HEK293T (cell line): ENCODE data around the gene CLDN9.

Source experiments
- CTCF ChIA-PET: fragments of 350-600 bp; formaldehyde crosslinking; extraction: SDS; loops from one replicate; lab custom pipeline; 2021; ENCODE audit warnings: antibody characterized with exemption, inconsistent platforms; lab: Yijun Ruan, JAX
- POLR2A ChIA-PET: fragments of 350-600 bp; formaldehyde crosslinking; extraction: SDS; loops from one replicate; lab custom pipeline; 2020; ENCODE audit warnings: antibody characterized with exemption, inconsistent platforms; lab: Yijun Ruan, JAX
- DNase-seq: peaks from one replicate; pipeline ENCODE4 v3.0.0; 2012; ENCODE audit warnings: mixed read lengths; ENCODE audit errors: extremely low spot score
- ARNT ChIP-seq: fragments of 450-650 bp; IDR thresholded peaks from 2 replicates; pipeline ENCODE4 v1.6.1; 2017; ENCODE audit warnings: mild to moderate bottlenecking
- BHLHE40 ChIP-seq: fragments of 450-650 bp; IDR thresholded peaks from 2 replicates; pipeline ENCODE4 v1.6.1; 2016; ENCODE audit warnings: mild to moderate bottlenecking, moderate library complexity, borderline replicate concordance
- CTBP1 ChIP-seq: fragments of 450-650 bp; IDR thresholded peaks from 2 replicates; pipeline ENCODE4 v1.6.1; 2016; ENCODE audit warnings: borderline replicate concordance
- ELF4 ChIP-seq: fragments of 450-650 bp; IDR thresholded peaks from 2 replicates; pipeline ENCODE4 v1.6.1; 2017; ENCODE audit warnings: antibody characterized with exemption
- FOXA1 ChIP-seq: fragments of 450-650 bp; IDR thresholded peaks from 2 replicates; pipeline ENCODE4 v1.6.1; 2016; ENCODE audit warnings: mild to moderate bottlenecking
- FOXK2 ChIP-seq: fragments of 450-650 bp; IDR thresholded peaks from 2 replicates; pipeline ENCODE4 v1.6.1; 2016; ENCODE audit warnings: mild to moderate bottlenecking
- FOXM1 ChIP-seq: fragments of 450-650 bp; IDR thresholded peaks from 2 replicates; pipeline ENCODE4 v1.6.1; 2017; ENCODE audit warnings: mild to moderate bottlenecking, borderline replicate concordance
- L3MBTL2 ChIP-seq: fragments of 450-650 bp; conservative IDR thresholded peaks from 2 replicates; pipeline ENCODE4 v1.6.1; 2016; ENCODE audit warnings: mild to moderate bottlenecking
- LEF1 ChIP-seq: fragments of 450-650 bp; IDR thresholded peaks from 2 replicates; pipeline ENCODE4 v1.6.1; 2017; ENCODE audit warnings: mild to moderate bottlenecking, borderline replicate concordance
- NFRKB ChIP-seq: fragments of 450-650 bp; IDR thresholded peaks from 2 replicates; pipeline ENCODE4 v1.6.1; 2016; ENCODE audit warnings: mild to moderate bottlenecking, moderate library complexity
- SP1 ChIP-seq: fragments of 450-650 bp; IDR thresholded peaks from 2 replicates; pipeline ENCODE4 v1.6.1; 2017
- SUZ12 ChIP-seq: fragments of 450-650 bp; IDR thresholded peaks from 2 replicates; pipeline ENCODE4 v1.6.1; 2016; ENCODE audit warnings: mild to moderate bottlenecking
- TARDBP ChIP-seq: fragments of 450-650 bp; IDR thresholded peaks from 2 replicates; pipeline ENCODE4 v1.6.1; 2016
- ZNF384 ChIP-seq: fragments of 450-650 bp; IDR thresholded peaks from 2 replicates; pipeline ENCODE4 v1.6.1; 2016
- TF ChIP-seq, protein P1 (sequence below): fragments of 450-650 bp; IDR thresholded peaks from 2 replicates; pipeline ENCODE4 v1.6.1; 2016

CLDN9 gene

DNA sequence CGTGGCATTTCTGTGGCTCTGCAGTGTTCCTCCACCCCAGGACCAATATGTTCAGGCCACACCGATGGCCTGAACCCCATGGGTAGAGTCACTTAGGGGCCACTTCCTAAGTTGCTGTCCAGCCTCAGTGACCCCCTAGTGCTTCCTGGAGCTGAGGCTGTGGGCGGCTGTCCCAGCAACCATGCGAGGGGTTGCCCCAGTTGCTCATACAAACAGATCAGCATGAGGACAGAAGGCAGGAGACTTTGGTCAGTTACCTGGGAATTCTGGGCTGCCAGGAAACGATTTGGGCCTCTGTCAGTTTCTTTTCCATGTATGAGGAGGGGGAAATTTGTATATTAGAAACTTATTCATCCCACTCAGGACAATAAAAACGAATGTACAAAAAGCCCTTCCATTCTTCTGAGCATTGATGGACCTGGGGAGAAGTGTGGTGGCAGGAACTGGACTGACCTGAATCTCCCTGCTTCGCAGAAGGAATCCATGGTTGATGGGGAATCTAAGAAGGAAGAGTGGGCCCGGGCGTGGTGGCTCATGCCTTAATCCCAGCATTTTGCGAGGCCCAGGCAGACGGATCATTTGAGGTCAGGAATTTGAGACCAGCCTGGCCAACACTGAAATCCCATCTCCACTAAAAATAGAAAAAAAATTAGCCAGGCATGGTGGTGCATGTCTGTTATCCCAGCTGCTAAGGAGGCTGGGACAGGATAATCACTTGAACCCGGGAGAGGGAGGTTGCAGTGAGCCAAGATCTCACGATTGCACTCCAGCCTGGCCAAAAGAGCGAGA lies 47.8 kb downstream of the CLDN9 start:
- ChIA-PET POLR2A (interaction anchor here (0.9 to 2.6 kb wide), 4 partner anchors 29 to 51 kb away, joined by 3 to 12 read pairs (median 8); partner anchors contain the start of genes HCFC1R1, THOC6 and ZNF205), CTCF (no interaction called here)
- TF ChIP-seq SP1 (no peak), BHLHE40 (no peak), L3MBTL2 (no peak), FOXM1 (no peak), ZNF384 (no peak), FOXK2 (no peak), CTBP1 (no peak), SUZ12 (no peak), TARDBP (no peak), FOXA1 (no peak), ELF4 (no peak), NFRKB (no peak), ARNT (no peak), LEF1 (no peak)
- TF ChIP-seq, protein P1, sequence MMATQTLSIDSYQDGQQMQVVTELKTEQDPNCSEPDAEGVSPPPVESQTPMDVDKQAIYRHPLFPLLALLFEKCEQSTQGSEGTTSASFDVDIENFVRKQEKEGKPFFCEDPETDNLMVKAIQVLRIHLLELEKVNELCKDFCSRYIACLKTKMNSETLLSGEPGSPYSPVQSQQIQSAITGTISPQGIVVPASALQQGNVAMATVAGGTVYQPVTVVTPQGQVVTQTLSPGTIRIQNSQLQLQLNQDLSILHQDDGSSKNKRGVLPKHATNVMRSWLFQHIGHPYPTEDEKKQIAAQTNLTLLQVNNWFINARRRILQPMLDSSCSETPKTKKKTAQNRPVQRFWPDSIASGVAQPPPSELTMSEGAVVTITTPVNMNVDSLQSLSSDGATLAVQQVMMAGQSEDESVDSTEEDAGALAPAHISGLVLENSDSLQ = no peak
- no peak for DNase-seq

DNA sequence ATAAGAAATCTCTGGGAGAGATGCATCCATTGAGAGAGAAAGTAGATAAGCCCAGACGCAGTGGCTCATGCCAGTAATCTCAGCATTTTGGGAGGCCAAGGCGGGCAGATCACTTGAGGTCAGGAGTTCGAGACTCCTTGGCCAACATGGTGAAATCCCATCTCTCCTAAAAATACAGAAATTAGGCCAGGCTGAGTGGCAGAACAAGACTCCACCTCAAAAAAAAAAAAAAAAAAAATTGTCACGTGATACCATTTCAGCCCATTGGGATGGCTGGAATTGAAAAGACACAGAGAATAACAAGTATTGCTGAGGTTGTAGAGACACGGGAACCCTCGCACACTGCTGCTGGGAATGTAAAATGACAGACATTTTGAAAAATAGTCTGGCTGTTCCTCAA lies 49.8 kb downstream of the CLDN9 start:
- CTCF ChIA-PET = interaction anchor here (0.6 kb wide), 1 partner anchor 15 kb away, joined by 3 read pairs; no protein-coding TSS in a partner anchor
- no peak for TF ChIP-seq L3MBTL2
- POLR2A ChIA-PET = interaction anchor here (1.3 kb wide), 1 partner anchor 82 kb away, joined by 3 read pairs; the partner anchor contains the start of gene PKMYT1
- no peak for DNase-seq

DNA sequence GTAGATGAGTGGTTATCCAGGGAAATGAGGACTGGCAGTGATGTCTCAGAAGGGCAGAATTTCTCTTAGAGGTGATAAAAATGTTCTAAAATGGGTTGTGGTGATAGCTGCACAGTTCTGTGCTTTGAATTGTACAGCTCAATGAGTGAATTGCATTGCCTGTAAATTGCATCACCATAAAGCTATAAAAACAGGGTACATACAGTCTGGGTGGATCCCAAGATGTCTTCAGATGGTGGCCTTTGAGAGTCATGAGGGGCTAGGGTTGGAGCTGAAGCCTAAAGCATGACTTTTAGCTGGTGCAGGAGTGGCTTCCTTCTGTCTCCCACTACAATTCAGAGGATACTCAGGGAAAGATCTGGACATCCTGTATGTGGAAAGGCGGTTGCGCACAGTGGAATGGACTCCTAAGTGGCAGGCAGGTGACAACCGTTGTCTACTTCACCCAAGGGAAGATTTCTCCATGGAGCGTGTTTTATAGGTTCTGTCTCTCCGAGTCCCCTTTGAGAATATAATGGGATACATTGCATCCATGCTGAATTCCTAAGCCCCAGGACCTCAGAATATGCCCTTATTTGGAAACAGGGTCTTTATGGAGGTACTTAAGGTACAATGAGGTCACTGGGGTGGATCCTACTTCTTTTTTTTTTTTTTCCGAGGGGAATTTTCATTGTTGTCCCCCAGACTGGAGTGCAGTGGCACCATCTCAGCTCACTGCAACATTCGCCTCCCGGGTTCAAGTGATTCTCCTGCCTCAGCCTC lies 51.1 kb downstream of the CLDN9 start:
- DNase-seq = no peak
- CTCF ChIA-PET = no interaction called here
- POLR2A ChIA-PET = interaction anchor here (1.3 to 1.6 kb wide), 2 partner anchors 71 to 84 kb away, joined by 3 to 4 read pairs; partner anchors contain the start of genes PKMYT1 and ZNF213
- TF ChIP-seq, protein P1 = no peak
